ENCODE measurements around the gene GPR183. TPM values are rescaled to one million over a fixed set of nuclear protein-coding genes. Genes with fewer than 3 reads are reported as not detected.

Gene GPR183
- total and polyA plus RNA-seq, 2 donors (not counting 1 experiment from before 2014, with no cell fraction given) = 0.27 TPM; not detected in 1

GRCh38 chr13:99299920-99300341 lies 7.3 kb downstream of the GPR183 start:
- Histone ChIP-seq H3K9ac (ENCODE audit: insufficient read depth, low read length) (no peak overlapping the region), H3K9me3 (ENCODE audit: control insufficient read depth, insufficient read depth, low read depth, low read length) (no peaks in the 10 kb centered on the region), H3K27me3 (ENCODE audit: control insufficient read depth, insufficient read depth, low read length) (no peaks in the 10 kb centered on the region), H3K4me1 (ENCODE audit: control insufficient read depth, extremely low read depth, insufficient read depth, low read length) (no peaks in the 10 kb centered on the region), H2AFZ (ENCODE audit: low read length) (no peak overlapping the region), H3K4me2 (ENCODE audit: extremely low read depth, insufficient read depth, low read length) (no peak overlapping the region), H3K27ac (ENCODE audit: insufficient read depth, low read length) (no peak overlapping the region), H4K20me1 (ENCODE audit: control insufficient read depth, extremely low read depth, insufficient read depth, low read length) (peaks cover 2% of the 10 kb centered on the region), H3K36me3 (ENCODE audit: control insufficient read depth, insufficient read depth, low read length) (no peaks in the 10 kb centered on the region), H3K4me3 (replicated peaks in 1 of 4; ENCODE audit: control extremely low read depth in 1 of 4, insufficient read depth in 1 of 4, low read depth in 3 of 4, low read length in 4 of 4) (no peak overlapping the region), H3K79me2 (ENCODE audit: control insufficient read depth, insufficient read depth, low read length) (no peaks in the 10 kb centered on the region)
- no peak for DNase-seq (ENCODE audit: low read depth in 2 of 2)
- no peak for TF ChIP-seq CTCF (conservative IDR thresholded peaks at IDR 0.05 in 1 of 2, IDR thresholded peaks at IDR 0.05 in 1 of 2; ENCODE audit: low read depth in 1 of 2, low read length in 2 of 2)
- TF ChIP-seq EZH2 (IDR thresholded peaks at IDR 0.05; ENCODE audit: low read length, missing control alignments) = no peak

GRCh38 chr13:99299256-99299919 lies 7.8 kb downstream of the GPR183 start:
- Histone ChIP-seq H3K27me3 (ENCODE audit: control insufficient read depth, insufficient read depth, low read length) (no peaks in the 10 kb centered on the region), H3K36me3 (ENCODE audit: control insufficient read depth, insufficient read depth, low read length) (no peaks in the 10 kb centered on the region), H3K27ac (ENCODE audit: insufficient read depth, low read length) (no peak overlapping the region), H2AFZ (ENCODE audit: low read length) (no peak overlapping the region), H3K9ac (ENCODE audit: insufficient read depth, low read length) (no peak overlapping the region), H3K79me2 (ENCODE audit: control insufficient read depth, insufficient read depth, low read length) (no peaks in the 10 kb centered on the region), H3K4me1 (ENCODE audit: control insufficient read depth, extremely low read depth, insufficient read depth, low read length) (no peaks in the 10 kb centered on the region), H3K9me3 (ENCODE audit: control insufficient read depth, insufficient read depth, low read depth, low read length) (no peaks in the 10 kb centered on the region), H3K4me2 (ENCODE audit: extremely low read depth, insufficient read depth, low read length) (no peak overlapping the region), H4K20me1 (ENCODE audit: control insufficient read depth, extremely low read depth, insufficient read depth, low read length) (peaks cover 2% of the 10 kb centered on the region), H3K4me3 (replicated peaks in 1 of 4; ENCODE audit: control extremely low read depth in 1 of 4, insufficient read depth in 1 of 4, low read depth in 3 of 4, low read length in 4 of 4) (no peak overlapping the region)
- no peak for TF ChIP-seq EZH2 (IDR thresholded peaks at IDR 0.05; ENCODE audit: low read length, missing control alignments)
- TF ChIP-seq CTCF (conservative IDR thresholded peaks at IDR 0.05 in 1 of 2, IDR thresholded peaks at IDR 0.05 in 1 of 2; ENCODE audit: low read depth in 1 of 2, low read length in 2 of 2) = no peak
- DNase-seq (ENCODE audit: low read depth in 2 of 2) = no peak

GRCh38 chr13:99298056-99298455 lies 9.1 kb downstream of the GPR183 start:
- Histone ChIP-seq H3K27me3 (ENCODE audit: control insufficient read depth, insufficient read depth, low read length) (no peaks in the 10 kb centered on the region), H3K79me2 (ENCODE audit: control insufficient read depth, insufficient read depth, low read length) (no peaks in the 10 kb centered on the region), H3K4me1 (ENCODE audit: control insufficient read depth, extremely low read depth, insufficient read depth, low read length) (no peaks in the 10 kb centered on the region), H3K9ac (ENCODE audit: insufficient read depth, low read length) (no peak overlapping the region), H2AFZ (ENCODE audit: low read length) (no peak overlapping the region), H3K4me2 (ENCODE audit: extremely low read depth, insufficient read depth, low read length) (no peak overlapping the region), H4K20me1 (ENCODE audit: control insufficient read depth, extremely low read depth, insufficient read depth, low read length) (peaks cover 2% of the 10 kb centered on the region), H3K4me3 (replicated peaks in 1 of 4; ENCODE audit: control extremely low read depth in 1 of 4, insufficient read depth in 1 of 4, low read depth in 3 of 4, low read length in 4 of 4) (no peak overlapping the region), H3K27ac (ENCODE audit: insufficient read depth, low read length) (no peak overlapping the region), H3K36me3 (ENCODE audit: control insufficient read depth, insufficient read depth, low read length) (no peaks in the 10 kb centered on the region), H3K9me3 (ENCODE audit: control insufficient read depth, insufficient read depth, low read depth, low read length) (no peaks in the 10 kb centered on the region)
- TF ChIP-seq EZH2 (IDR thresholded peaks at IDR 0.05; ENCODE audit: low read length, missing control alignments) (no peak), CTCF (conservative IDR thresholded peaks at IDR 0.05 in 1 of 2, IDR thresholded peaks at IDR 0.05 in 1 of 2; ENCODE audit: low read depth in 1 of 2, low read length in 2 of 2) (no peak)
- DNase-seq (ENCODE audit: low read depth in 2 of 2) = no peak
